EL (cell line): ENCODE data around the gene ZCCHC14.

Experiments
- DNase-seq: peaks from one replicate; pipeline ENCODE4 v3.0.0-alpha.2; 2016

ZCCHC14 gene

GRCh38 chr16:87474017-87474416 lies 18.8 kb downstream of the ZCCHC14 start:
- no peak for DNase-seq

GRCh38 chr16:87472935-87473334 lies 19.9 kb downstream of the ZCCHC14 start:
- no peak for DNase-seq

DNA sequence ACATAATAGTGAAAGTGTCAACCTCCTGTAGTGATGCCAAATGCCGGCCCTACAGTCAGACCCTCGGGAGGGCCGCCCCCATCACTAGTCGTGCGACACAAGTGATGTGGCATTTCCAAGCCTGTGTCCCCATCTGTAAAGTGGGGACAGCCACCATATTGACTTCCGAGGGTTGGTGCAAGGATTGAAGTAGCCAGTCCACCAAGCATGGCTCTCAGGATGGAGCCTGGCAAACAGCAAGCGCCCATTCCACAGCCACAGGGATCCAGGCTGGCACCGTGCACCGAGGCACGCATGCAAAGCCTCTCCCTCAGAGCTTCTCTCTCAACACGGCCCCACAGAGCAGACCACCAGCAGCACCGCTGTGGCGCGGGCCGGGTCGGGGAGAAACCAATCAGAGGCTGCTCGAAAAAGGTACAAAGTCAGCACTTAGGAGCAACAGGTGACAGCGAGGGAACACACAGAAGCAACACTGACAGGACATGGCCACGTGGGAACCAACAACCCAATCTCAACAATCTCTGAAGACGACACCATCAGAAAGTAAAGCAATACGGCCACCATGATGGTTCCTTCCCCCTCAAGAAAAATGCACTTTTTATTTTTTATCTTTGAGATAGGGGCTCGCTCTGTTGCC lies 20.6 kb downstream of the ZCCHC14 start:
- no peak for DNase-seq

DNA sequence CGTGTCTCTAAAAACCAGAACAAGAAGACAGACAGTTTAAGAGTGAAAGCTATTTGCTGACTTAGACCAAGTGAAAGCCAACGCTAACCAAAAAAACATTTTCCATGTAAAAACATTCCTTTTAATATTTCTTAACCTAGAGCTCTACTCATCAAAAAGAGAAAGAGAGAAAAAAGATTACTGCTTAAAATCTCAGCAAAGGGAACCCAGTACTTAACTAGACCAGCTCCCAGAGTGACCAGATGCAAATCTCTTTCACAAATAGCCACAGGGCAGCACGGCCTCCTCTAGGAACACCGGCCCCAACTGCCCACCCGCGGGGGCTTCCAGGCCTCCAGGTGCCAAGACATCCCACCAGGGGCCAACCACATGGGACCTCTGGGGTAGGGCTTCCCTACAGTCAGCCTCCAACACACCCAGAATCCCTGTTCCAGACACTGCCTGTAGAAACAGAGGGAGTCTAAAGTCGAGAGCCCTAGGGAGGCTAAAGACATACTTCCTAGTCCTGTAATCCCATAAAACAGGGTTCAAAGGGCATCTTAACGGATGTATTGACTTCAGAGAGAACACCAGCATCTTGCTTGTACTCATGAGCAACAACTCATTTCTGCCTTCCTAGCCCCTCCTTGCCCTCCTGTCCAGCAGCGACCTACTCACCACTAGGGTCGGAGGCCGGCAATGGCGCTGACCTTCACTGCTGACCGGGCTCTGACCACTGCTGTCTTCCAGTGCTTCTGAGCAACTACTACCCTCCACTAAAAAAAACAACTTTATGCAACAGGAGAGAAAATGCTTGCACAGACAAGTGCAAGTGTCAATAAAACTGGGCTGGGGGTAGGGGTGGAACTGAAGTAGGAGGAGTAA lies 21.3 kb downstream of the ZCCHC14 start:
- no peak for DNase-seq

DNA sequence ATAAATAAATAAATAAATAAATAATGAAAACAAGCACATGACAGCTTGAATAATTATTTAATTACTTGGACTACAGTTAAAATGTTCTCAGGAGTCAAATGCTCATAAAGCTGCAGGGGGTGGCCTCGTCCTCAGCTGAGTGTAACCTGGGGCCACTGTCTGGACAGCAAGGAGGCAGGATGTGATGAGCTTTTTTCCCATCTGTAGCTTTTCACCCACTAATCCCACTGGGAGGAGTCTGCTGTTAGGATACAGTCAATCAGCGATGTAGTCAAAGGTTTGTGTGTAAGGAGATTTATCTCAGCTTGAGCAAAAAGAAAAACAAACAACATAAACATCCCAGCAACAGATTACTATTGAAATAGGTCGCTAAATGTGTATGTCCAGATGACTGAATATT lies 22.5 kb downstream of the ZCCHC14 start:
- DNase-seq = no peak

DNA sequence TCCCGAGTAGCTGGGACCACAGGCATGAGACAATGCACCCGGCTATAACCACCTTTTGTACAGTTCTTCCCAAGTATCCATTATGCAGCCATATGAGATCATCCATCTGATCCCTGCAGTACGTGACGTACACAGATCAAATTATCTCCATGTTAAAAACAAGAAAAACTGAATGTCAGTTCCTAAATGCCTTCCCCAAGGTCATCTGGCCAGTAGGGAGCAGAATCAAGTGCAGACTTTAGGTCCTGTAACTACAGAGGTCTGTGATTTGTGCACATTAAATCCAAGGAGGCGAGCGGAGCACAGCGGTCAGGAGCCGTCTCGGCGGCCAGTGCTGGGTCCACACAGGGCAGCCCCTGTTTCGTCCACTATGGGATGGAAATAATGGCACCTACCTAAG lies 23.7 kb downstream of the ZCCHC14 start:
- no peak for DNase-seq

- no peak for DNase-seq
These were observed 24.3 kb downstream of the ZCCHC14 start for GRCh38 chr16:87468550-87468949.

GRCh38 chr16:87466975-87467501 lies 25.8 kb downstream of the ZCCHC14 start:
- DNase-seq = no peak

- no peak for DNase-seq
These were observed 26.9 kb downstream of the ZCCHC14 start for GRCh38 chr16:87465879-87466278.

DNA sequence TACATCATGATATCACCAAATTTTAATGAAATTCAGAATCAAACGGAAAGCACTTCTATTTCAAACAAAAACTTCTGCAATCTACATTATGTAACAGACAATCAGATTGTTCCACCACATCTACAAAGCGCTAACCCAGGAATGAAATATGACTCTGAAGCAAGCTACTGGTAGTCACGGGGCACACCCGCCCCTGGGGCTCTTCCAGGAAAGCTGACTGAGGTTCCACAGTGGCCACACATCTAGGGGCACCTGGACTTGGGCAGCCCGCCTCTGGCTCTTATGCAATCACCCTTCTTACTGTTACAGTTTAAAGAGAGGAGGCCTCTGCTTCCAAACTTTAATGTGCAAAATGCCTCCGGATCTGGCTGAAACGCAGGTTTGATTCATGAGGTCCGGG lies 27.5 kb downstream of the ZCCHC14 start:
- DNase-seq = peak; percentile 77

DNA sequence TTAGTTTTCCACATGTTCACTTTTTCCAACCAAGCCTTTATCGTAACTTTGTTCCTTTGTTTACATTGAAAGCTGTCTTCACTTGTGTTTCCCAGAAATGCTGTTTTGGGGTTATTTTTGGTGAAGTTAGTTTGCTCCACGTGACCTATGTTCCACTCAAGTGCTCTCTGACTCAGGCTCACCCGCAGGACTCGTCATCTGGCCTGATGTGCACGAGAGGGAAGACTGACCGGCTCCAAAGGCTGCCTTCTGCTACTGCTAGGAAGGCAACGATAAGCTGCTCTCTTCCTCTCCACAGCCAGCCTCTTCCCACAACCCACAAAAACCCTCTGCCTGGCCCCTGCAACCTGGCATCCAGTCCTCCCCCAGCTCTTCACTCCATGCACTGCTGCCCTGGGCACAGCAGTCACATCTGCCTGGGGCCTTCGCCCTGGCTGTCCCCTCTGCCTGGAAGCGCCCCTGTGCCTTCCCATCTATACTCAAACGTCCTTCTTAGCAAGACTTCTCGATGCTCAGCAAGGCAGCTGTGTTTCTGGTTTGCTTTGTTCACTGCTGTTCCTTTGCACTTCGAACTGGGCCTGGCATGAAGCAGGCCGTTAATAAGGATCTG lies 28.0 kb downstream of the ZCCHC14 start:
- peak; percentile 84 for DNase-seq

DNA sequence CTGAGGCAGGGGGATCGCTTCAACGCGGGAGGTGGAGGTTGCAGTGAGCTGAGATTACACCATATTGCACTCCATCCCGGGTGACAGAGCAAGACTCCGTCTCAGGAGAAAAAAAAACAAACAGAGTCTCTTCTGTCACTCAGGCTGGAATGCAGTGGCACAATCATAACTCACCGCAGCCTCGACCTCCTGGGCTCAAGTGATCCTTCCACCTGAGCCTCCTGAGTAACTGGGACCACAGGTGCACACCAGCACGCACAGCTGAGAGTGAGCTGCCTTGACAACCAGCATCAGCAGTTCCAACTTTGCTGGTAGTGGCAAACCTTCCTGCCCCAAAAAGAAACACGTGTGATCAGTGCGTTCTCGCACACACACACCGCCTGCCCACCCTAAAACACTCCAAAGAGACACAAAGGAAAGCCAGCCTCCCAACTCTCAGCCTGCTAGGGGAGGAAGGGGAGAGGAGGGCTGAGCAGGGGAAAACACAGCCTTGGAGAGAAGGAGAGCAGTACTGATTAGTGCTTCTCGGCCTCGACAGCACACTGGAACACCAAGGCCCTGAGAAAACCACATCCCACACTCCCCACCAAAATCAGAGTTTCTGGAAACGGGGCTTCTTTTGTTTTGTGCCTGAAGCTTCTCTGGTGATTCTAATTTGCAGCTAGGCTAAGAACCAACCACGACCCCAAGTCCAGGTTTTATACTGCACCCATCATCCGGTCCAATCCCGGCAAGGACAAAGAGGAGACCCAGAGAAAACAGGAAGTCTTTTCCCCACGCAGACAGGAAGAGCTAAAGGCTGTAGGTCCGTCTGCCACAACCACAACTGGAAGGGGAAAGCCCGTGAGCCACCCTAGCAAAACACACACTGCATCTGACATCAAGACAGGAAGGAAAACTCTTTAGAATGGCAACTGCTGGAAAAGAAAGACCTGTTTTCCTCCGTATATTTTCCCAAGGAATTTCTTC lies 28.8 kb downstream of the ZCCHC14 start:
- peak; percentile 77 for DNase-seq

- no peak for DNase-seq
These were observed 31.3 kb downstream of the ZCCHC14 start for GRCh38 chr16:87461466-87461991.

- DNase-seq = no peak
These were observed 31.9 kb downstream of the ZCCHC14 start for GRCh38 chr16:87460936-87461335.

DNA sequence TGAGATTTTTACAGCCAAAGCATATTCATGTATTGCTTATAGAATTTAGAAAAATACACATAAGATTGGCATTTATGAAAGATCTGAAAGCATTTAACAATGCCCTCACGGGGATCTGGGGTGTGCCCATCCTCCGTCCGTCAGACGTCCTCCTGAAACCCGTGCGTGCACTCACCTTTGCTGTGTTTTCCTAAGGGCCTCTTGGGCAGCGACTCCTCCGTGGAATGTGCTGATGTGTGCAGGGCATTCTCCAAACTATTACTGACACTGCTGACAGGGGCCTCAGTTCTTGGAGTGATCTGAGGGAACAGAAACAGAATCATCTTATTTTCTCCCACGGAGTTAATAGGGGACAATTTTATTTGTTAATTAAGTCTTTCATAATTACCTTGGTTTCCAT lies 33.0 kb downstream of the ZCCHC14 start:
- DNase-seq = no peak

DNA sequence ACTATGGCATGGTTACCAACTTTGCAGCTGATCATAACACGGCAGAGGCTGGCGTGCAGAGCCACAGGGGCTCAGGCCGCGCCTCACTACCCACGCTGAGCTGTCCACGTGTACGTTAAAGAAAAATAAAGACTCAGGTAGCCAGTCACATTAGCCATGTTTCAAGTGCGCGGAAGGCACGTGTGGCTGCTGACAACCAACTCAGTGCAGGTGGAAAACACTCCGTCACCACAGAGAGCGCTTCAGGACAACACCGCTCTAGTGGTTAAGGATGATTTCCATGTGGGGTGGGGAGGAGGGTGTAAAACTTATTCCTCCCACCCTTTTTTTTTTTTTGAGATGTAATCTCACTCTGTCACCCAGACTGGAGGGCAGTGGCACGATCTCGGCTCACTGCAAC lies 33.8 kb downstream of the ZCCHC14 start:
- DNase-seq = no peak

- DNase-seq = no peak
These were observed 34.4 kb downstream of the ZCCHC14 start for GRCh38 chr16:87458424-87458915.

- peak; percentile 98 for DNase-seq
These were observed 35.0 kb downstream of the ZCCHC14 start for GRCh38 chr16:87457709-87458423.

- peak; percentile 62 for DNase-seq
These were observed 35.7 kb downstream of the ZCCHC14 start for GRCh38 chr16:87457061-87457611.

GRCh38 chr16:87454391-87454790 lies 38.4 kb downstream of the ZCCHC14 start:
- DNase-seq = no peak

- DNase-seq = no peak
These were observed 39.5 kb downstream of the ZCCHC14 start for GRCh38 chr16:87453326-87453725.
